CD4-positive, alpha-beta T cell treated with Interleukin-2 at 100 ng/mL for 4 hours (primary cell): Measurements from ENCODE around the gene LRP1.

Experiments
- DNase-seq: peaks from one replicate; pipeline ENCODE4 v3.0.0-alpha.2; 2020; ENCODE audit warnings: low spot score

The LRP1 gene

GRCh38 chr12:57236201-57236924 is 108.1 kb downstream of the LRP1 start:
- DNase-seq: no peak

GRCh38 chr12:57236925-57237595 is 108.8 kb downstream of the LRP1 start:
- no peak for DNase-seq

GRCh38 chr12:57237596-57237931 is 109.3 kb downstream of the LRP1 start:
- no peak for DNase-seq

GRCh38 chr12:57237932-57238853 is 109.9 kb downstream of the LRP1 start:
- no peak for DNase-seq

GRCh38 chr12:57238854-57239554 is 110.7 kb downstream of the LRP1 start:
- DNase-seq: peak; percentile 85

- no peak for DNase-seq
These were observed 111.3 kb downstream of the LRP1 start for GRCh38 chr12:57239587-57240065.

- DNase-seq: peak; percentile 77
These were observed 112.0 kb downstream of the LRP1 start for GRCh38 chr12:57240066-57240921.

GRCh38 chr12:57240926-57241401 is 112.7 kb downstream of the LRP1 start:
- no peak for DNase-seq

- no peak for DNase-seq
These were observed 113.4 kb downstream of the LRP1 start for GRCh38 chr12:57241402-57242310.

- no peak for DNase-seq
These were observed 114.0 kb downstream of the LRP1 start for GRCh38 chr12:57242329-57242690.

- DNase-seq: peak; percentile 64
These were observed 114.6 kb downstream of the LRP1 start for GRCh38 chr12:57242691-57243454.

- DNase-seq: peak; percentile 82
These were observed 115.4 kb downstream of the LRP1 start for GRCh38 chr12:57243521-57244311.

GRCh38 chr12:57244312-57244696 is 116.0 kb downstream of the LRP1 start:
- DNase-seq: no peak

GRCh38 chr12:57247041-57247440 is 118.8 kb downstream of the LRP1 start:
- no peak for DNase-seq

GRCh38 chr12:57248934-57249742 is 120.9 kb downstream of the LRP1 start:
- no peak for DNase-seq

GRCh38 chr12:57250541-57250940 is 122.3 kb downstream of the LRP1 start:
- no peak for DNase-seq

- no peak for DNase-seq
These were observed 122.7 kb downstream of the LRP1 start, which contains the start of gene STAC3 for GRCh38 chr12:57250956-57251355. Gene STAC3 (minus strand): TSS chr12:57251187. CDS start chr12:57249636, 1,551 bp downstream.
